ENCODE results near the gene ACTR5.

DNA sequence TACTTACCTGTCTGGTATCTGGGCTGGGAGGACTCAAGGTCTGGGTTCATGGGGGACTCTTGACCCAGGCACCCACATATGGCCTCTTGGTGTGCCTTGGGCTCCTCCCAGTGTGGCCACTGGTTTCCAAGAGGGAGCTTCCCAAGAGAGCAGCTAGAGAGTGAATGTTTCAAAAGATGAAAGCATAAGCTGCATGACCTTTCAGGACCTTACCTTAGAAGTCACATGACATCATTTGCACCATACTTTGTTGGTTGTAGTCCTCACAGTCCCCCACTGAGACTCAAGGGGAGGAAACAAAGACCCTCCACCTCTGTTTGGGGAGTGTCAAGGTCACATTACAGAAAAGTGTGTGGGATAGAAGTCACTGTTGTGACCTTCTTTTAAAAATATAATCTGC, 13.9 kb downstream of the ACTR5 start:
- TF ChIP-seq, protein P1, sequence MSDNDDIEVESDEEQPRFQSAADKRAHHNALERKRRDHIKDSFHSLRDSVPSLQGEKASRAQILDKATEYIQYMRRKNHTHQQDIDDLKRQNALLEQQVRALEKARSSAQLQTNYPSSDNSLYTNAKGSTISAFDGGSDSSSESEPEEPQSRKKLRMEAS (IDR thresholded peaks at IDR 0.05; ENCODE audit: low read depth, low read length) = no peak
- TF ChIP-seq, protein P2, sequence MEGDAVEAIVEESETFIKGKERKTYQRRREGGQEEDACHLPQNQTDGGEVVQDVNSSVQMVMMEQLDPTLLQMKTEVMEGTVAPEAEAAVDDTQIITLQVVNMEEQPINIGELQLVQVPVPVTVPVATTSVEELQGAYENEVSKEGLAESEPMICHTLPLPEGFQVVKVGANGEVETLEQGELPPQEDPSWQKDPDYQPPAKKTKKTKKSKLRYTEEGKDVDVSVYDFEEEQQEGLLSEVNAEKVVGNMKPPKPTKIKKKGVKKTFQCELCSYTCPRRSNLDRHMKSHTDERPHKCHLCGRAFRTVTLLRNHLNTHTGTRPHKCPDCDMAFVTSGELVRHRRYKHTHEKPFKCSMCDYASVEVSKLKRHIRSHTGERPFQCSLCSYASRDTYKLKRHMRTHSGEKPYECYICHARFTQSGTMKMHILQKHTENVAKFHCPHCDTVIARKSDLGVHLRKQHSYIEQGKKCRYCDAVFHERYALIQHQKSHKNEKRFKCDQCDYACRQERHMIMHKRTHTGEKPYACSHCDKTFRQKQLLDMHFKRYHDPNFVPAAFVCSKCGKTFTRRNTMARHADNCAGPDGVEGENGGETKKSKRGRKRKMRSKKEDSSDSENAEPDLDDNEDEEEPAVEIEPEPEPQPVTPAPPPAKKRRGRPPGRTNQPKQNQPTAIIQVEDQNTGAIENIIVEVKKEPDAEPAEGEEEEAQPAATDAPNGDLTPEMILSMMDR (IDR thresholded peaks at IDR 0.05; ENCODE audit: low read depth, low read length) = no peak

Data from NB4 (cell line).